GM21786 (cell line): ENCODE measurements around the gene ANK2.

Experiments
- ATAC-seq: cut with Tn5 transposase; IDR thresholded peaks from one replicate; pipeline ENCODE4 v1.9.1; 2021; ENCODE audit not compliant: unreplicated experiment

Gene ANK2

DNA sequence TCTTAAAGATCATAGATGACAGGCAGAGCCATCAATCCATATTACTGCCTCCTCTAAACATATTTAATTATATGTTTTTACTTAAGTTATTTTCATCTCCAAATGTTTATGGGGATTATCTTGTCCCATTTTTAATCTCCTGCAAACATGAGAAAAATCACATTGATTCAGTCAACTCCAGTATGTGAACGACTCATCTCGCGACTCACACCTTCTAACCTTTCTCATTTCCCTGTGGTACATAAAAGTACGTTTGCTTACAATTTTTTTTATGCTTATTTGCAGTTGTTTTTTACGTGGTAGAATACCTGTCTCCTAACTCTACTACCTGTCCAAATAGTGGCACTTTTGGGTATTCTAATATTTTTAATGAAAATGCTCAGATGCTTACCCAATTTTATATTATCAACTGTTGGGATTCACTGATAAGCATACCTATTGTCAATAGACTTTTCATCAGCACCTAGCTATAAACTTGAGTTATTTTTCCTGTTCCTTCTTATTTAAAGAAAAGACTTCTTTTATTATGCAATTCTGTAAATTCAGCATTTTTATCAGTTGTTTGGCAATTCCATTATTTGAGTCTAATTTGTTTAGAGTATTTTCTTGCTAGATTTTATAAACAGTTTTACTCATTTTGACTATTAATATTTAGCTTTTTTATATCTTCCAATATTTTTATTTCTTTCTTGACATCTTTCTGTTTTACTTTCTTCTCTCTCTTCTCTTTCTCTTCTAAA is 276.6 kb downstream of the ANK2 start:
- ATAC-seq = no peak

DNA sequence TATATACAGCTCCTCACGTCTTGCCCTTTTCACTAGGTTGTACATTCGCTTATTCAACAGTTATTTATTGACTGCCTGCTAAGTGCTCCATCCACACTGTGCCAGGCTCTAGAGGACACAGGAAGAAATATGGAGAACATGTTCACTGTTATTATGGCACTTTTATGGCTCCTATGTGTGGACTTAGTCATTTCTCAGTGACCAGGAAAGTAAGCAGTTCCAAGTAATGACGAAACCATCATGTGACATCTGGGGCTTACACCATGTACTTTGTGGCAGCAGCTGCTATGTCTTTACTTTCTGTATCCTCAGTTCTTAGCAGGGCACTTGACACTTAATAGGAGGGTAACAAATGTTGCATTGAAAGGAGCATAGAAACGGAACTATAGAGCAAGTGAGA is 278.0 kb downstream of the ANK2 start:
- ATAC-seq = no peak

DNA sequence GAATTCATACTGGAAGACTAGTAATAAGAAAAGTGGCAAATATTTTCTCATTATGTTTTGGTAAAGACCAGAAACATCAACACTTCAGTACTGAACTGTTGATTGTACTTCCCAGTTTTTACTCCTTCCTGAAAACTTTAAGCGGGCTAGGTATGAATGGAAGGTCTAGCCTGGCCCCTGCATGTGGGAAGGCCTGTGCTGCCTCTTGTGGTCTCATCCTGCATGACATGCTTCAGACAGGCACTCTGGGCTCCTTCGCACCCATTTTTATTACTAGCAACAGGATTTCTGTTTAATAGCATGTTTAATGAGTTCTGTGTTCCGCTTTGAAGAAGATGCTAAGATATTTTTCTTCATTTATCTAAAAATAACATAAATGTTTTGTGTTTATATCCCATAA is 279.1 kb downstream of the ANK2 start:
- no peak for ATAC-seq

DNA sequence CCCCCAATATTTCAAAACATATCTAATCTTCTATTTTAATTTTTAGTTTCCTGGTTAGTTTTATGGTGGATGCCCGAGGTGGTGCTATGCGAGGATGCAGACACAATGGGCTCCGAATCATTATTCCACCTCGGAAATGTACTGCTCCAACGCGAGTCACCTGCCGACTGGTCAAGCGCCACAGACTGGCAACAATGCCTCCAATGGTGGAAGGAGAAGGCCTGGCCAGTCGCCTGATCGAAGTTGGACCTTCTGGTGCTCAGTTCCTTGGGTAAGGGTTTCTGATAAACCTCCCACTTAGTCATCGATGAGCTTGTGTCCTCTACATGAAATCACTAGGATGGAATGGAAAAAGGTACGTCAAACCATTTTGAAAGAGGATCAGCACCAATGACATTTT is 280.7 kb downstream of the ANK2 start:
- no peak for ATAC-seq

DNA sequence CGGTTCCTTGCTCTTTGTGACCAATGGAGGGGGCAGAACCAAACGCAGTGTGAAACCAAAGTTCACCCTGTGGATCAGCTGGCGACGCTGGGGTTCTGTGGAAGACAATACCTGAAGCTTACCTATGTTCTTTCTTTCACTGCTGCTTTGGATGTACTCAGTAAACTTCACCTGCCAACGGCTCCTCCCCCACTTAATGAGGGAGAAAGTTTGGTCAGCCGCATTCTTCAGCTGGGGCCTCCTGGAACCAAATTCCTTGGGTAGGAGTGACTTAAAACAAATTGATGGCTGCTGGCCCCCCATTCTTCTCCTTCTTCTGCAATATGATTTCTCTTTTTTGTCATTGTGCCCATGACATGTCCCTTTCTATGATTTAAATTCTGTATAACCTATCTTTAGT is 282.4 kb downstream of the ANK2 start:
- no peak for ATAC-seq

DNA sequence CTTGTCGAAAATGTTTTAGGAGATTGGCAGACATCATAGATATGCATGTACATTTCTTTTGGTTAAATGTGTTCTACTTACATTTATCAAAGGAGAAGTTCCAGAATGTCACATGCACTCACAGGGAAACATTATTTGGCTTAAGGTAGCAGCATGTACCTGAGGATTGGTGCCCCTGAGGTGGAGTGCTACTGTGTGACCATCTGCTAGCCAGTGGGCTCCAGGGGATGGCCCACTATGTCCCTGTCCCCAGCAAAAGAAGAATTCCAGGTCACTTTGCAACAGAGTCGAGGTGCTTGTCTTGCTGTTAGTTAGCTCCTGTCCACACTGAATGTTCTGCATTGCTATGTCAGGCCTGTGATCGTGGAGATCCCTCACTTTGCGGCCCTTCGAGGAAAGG is 283.2 kb downstream of the ANK2 start:
- ATAC-seq = no peak

DNA sequence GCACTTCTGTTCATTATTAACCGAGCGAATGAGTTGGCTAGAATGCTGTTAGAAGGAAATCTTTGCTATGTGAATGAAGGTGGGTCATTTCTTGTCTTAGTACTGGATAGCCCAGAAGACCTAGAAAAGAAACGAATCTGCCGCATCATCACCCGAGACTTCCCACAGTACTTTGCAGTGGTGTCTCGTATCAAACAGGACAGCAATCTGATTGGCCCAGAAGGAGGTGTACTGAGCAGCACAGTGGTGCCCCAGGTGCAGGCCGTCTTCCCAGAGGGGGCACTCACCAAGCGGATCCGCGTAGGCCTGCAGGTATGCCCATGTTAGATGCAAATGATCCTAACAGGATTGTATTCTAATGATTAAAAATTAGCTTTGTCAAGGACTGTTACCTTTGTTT is 286.3 kb downstream of the ANK2 start:
- no peak for ATAC-seq

DNA sequence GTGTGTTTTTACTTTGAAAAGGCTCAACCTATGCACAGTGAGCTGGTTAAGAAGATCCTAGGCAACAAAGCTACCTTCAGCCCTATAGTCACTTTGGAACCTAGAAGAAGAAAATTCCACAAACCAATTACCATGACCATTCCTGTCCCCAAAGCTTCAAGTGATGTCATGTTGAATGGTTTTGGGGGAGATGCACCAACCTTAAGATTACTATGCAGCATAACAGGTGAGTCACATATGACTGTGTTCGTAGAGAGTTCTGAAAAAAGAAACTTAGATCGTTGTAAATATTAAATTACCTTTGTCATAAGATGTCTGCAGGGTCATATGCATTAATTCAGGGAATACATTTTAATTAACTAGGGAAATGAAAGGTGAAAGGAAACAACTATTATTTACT is 287.1 kb downstream of the ANK2 start:
- no peak for ATAC-seq

DNA sequence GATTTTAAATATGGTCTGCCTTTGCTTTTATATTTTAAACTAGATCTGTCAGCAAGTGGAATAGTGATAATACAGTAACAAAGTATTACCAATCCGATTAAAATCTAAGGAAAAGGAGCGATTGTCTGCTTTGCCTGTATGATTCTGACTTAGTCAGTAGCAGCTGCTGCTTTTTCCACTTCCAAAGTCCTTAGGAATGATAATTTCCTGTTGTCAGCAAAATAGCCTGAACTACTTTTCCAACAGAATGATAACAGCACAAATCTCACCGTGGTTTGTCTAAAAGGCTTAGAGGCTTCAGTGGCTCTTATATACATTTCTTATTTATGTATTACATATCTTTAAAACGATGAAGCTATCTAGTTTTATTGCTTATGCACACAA is 290.0 kb downstream of the ANK2 start:
- ATAC-seq = no peak

DNA sequence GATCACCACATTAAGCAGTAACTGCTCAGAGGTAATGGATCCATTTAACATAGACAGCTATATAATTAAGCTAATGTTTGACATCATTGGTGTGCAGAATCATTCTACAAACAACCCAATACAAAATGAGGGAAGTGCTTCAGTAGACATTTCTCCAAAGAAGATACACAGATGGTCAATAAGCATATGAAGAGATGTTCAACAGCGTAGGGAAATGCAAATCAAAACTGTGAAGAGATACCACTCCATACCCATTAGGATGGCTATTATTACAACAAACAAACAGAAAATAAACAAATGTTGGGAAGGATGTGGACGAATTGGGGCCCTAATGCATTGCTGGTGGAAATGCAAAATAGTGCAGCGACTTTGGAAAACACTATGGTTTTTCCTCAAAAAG is 294.6 kb downstream of the ANK2 start:
- no peak for ATAC-seq

DNA sequence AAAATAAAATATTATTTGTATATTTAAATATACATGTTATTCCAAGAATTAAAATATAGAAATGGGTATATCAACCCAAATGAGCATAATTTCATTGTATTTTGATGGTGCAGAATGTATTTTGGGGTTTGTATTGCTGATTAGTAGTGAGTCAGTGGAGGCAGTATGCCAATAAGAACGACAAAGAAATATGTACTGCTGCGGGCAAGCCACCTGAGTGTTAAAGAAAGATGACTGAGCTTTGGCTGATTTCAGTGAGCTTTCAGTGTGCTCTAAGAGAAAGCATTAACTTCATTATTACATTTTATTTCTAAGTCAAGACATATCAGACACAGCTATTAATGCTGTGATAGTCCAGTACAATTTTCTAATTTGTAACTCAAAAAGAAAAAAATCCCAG is 297.8 kb downstream of the ANK2 start:
- no peak for ATAC-seq

DNA sequence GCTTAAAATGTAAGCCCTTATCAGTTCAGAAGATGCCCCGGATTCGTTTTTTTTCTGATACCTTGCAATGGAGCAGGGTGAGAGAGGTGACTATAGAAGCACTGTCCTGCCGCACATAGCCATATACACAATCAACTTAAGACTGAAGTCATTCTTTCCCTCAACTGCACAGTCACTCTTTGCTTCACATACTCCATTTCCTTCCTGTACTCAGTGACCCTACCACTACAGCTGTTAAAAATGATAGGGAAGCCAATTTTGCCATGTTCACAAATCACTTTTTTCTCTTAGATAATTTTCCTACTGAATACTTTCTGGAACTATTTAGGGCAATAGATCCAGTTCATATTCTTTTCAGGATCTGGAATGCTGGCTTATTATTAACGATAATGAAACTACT is 300.0 kb downstream of the ANK2 start:
- ATAC-seq = peak; percentile 74

DNA sequence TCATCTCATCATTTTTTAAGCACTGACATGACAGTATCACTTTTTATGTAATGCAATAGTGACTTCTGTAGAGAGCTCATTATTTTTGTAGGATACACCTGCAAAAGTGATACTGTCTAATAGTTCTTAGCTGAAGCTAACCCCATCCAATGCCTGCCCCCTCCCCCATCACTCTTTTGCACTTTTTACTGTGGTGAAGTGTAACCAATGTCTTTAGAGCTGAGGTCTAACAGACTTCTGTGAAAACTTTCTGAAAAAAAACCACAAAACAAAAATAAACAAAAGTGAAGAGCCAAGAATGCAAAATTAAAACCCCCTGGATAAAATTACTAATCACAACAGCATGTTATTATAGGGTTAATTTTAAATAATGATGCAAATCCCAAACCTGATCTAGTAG is 301.1 kb downstream of the ANK2 start:
- ATAC-seq = no peak

DNA sequence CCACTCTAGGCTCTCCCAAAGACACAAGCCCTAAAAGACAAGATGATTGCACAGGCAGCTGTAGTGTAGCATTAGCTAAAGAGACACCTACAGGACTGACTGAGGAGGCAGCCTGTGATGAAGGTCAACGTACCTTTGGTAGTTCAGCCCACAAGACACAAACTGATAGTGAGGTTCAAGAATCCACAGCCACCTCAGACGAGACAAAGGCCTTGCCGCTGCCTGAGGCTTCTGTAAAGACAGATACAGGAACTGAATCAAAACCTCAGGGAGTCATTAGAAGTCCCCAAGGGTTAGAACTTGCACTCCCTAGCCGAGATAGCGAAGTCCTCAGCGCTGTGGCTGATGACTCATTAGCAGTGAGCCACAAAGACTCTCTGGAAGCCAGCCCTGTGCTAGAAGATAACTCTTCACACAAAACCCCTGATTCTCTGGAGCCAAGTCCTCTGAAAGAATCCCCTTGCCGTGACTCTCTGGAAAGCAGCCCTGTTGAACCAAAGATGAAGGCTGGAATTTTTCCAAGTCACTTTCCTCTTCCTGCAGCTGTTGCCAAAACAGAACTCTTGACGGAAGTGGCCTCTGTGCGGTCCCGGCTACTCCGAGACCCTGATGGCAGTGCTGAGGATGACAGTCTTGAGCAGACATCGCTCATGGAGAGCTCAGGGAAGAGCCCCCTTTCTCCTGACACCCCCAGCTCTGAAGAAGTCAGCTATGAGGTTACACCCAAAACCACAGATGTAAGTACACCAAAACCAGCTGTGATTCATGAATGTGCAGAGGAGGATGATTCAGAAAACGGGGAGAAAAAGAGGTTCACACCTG is 306.3 kb downstream of the ANK2 start:
- ATAC-seq = peak; percentile 97

DNA sequence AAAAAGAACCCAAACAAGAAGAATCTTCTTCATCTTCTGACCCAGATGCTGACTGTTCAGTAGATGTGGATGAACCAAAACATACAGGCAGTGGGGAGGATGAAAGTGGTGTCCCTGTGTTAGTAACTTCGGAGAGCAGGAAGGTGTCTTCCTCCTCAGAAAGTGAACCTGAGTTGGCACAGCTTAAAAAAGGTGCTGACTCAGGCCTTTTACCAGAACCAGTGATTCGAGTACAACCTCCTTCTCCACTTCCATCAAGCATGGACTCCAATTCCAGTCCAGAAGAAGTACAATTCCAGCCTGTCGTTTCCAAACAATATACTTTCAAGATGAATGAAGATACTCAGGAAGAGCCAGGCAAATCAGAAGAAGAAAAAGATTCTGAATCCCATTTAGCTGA is 307.0 kb downstream of the ANK2 start:
- ATAC-seq = no peak

DNA sequence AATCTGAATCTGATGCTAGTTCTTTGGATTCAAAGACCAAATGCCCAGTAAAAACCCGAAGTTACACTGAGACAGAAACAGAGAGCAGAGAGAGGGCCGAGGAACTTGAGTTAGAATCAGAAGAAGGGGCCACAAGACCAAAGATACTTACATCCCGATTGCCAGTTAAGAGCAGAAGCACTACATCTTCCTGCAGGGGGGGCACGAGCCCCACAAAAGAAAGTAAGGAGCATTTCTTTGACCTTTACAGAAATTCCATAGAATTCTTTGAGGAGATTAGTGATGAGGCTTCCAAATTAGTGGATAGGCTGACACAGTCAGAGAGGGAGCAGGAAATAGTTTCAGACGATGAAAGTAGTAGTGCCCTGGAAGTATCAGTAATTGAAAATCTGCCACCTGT is 309.3 kb downstream of the ANK2 start:
- ATAC-seq = no peak

DNA sequence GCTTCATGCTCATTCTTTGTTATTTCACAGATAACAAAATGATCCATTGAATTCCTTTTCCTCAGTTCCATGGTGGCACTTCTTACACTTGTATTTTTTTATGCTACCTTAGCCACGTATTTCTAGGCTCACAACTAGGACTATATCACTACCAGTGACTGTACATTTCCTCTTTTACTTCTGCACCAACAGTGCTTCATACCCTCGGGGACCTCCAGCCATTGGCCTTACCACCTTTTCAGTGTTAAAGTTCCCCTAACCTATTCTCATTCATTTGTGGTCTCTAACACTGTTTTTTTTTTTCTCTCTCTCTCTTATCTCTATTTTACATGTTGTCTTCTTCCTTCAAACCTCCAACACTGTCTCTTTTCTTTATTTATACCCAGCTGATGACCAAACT is 315.9 kb downstream of the ANK2 start:
- ATAC-seq = no peak

DNA sequence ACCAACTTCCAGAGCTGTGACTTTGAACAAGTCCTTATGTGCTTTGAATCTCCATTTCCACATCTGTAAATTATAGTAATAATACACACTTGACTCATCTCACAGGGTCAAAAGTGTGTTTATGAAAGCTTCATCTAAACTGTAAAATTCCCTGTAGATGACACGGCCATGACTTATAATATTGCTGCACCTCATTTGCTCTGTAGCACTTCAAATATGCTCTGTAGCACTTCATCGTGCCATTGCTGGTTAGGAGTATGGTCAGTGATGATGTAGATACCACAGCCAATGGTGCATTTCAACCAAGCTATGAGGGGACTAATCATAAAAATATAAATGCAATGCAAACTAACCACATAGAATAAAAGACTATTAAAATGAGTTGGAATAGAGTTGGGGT is 318.6 kb downstream of the ANK2 start:
- ATAC-seq = no peak

DNA sequence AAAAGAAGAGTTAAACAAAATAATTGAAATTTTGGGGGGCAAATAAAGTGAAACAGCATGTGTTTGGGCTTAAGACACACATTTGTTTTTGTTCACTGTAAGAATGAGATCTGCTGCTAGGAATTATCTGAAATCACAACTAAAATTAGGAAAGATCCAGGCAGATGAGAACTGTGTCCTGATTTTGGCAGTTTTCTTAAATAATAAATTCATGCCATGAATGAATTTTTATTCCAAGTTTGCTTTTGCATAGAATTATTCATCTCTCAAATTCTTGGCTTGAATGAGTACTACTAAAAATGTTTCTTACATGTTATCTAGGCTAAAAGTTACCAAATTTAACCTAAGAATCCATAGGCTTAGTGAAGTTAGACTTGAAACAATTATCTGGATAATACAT is 321.7 kb downstream of the ANK2 start:
- ATAC-seq = no peak

DNA sequence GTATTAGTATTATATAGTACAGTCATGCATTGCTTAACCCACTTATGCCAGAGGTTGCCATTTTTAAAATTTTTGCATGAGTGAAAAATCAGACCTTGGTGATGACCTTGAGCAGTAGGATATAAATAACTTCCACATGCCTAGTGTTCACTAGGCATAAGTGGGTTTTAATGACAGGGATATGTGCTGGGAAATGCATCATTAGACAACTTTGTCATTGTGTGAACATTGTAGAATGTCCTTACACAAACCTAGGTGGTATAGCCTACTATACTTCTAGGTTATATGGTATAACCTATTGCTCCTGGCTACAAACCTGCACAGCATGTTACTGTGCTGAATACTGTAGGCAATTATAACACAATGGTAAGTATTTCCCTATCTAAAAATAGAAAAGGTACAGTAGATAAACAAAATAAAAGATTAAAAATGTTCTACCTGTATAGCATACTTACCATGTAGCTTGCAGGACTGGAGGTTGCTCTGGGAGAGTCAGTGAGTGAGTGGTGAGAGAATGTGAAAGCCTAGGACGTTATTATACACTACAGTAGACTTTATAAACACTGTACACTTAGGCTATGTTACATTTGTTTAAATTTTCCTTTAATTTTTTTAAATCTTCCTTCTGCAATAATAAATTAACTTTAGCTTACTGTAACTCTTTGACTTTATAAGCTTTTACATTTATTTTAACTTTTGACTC is 326.7 kb downstream of the ANK2 start:
- ATAC-seq = no peak

DNA sequence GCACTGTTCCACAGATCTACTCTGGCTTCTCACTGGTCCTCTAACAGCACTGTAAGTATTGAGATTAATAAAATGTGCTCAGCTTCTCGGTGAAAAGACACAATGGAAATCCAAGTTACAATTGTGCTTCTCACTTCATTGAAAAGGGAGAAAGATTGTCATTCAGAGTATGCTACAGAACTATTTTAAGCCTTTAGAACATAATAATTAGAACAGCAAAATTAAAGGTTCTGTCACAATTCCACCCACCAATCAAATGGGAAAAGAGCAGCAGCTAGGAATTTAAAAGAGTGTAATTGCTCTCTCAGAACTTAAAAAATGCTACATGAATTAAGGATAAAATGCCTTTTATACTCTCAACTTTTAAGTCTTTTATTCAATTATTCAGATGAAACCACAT is 329.4 kb downstream of the ANK2 start:
- no peak for ATAC-seq

DNA sequence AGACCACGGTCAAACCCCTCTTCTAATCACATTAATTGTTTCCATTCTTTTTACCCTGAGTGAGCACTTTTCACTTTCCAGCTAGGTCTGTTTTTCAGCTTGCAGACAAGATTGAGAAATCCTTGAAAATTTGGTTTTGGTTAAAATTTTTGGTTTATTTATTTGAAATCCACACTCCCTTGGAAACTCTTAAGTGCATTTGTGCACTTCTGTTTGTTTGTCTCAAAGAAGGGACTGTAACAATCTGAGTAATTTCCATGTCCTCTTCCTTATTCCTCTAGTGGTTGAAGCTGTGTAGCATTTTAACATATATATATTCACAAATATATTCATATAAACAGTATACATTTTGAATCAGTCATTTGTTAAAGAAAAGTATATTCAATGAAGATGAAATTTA is 333.3 kb downstream of the ANK2 start:
- no peak for ATAC-seq
